Stimulated activated naive B cell treated with anti-CD40 and anti-IgM and Interleukin-4, amounts not matched to agents 10 μg/mL and 1 μg/mL and 100 μg/mL, for 72 hours (primary cell): ENCODE measurements around the gene RAB43.
"Not testable (repeated sequence)": the region's sequence is repeated elsewhere in the genome, so short reads cannot be mapped to it uniquely, and the experiment has no call there.

Experiments
- ATAC-seq, 2 donors: fragments of 150-1000 bp; cut with Tn5 transposase; replicated peaks; 2 replicates each; pipeline ENCODE4 v1.10.0; 2021; ENCODE audit warnings: moderate library complexity in 1 of 2
- DNase-seq: peaks from one replicate; pipeline ENCODE4 v3.0.0; 2021
- H3K27ac Mint-ChIP-seq: one replicate; pipeline ENCODE4 v1.8.0; 2022; ENCODE audit warnings: mild to moderate bottlenecking, mixed read lengths
- H3K27me3 Mint-ChIP-seq, 2 donors: one replicate each; pipeline ENCODE4 v1.8.0; 2022; ENCODE audit warnings: mixed read lengths in 2 of 2
- H3K36me3 Mint-ChIP-seq, 2 donors: one replicate each; pipeline ENCODE4 v1.8.0; 2022; ENCODE audit warnings: mixed read lengths in 2 of 2, mild to moderate bottlenecking in 1 of 2
- H3K4me1 Mint-ChIP-seq, 2 donors: one replicate each; pipeline ENCODE4 v1.8.0; 2022; ENCODE audit warnings: mixed read lengths in 2 of 2, mild to moderate bottlenecking in 1 of 2
- H3K4me3 Mint-ChIP-seq, 2 donors: one replicate each; pipeline ENCODE4 v1.8.0; 2022; ENCODE audit warnings: mild to moderate bottlenecking in 2 of 2, mixed read lengths in 2 of 2, moderate library complexity in 1 of 2
- H3K9me3 Mint-ChIP-seq, 2 donors: one replicate each; pipeline ENCODE4 v1.8.0; 2022; ENCODE audit warnings: mixed read lengths in 2 of 2, mild to moderate bottlenecking in 1 of 2

RAB43 gene

DNA sequence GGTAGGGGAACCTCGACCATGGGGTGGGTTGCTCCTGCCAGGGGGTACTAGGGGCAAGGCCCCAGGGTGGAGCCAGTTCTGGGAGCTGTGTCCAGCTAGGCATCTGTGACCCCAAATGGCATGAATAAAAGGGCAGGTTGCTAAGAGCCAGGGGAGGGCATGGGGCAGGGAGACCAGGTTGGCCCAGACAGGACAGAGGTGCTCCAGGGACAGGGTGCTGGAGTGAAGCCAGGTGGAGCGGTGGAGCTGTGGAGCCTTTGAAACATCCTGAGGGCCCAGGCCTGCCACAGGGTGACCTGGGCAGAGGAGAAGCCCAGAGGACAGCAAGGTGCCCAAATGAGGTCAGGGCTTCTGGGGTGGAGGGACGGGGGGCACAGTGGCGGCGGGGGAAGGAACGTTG lies 33.3 kb downstream of the RAB43 start:
- not testable (repeated sequence) for H3K4me1 Mint-ChIP-seq, H3K27me3 Mint-ChIP-seq, H3K36me3 Mint-ChIP-seq, DNase-seq, H3K27ac Mint-ChIP-seq, H3K4me3 Mint-ChIP-seq, H3K9me3 Mint-ChIP-seq
- ATAC-seq, result peak; percentile 13 to 21

DNA sequence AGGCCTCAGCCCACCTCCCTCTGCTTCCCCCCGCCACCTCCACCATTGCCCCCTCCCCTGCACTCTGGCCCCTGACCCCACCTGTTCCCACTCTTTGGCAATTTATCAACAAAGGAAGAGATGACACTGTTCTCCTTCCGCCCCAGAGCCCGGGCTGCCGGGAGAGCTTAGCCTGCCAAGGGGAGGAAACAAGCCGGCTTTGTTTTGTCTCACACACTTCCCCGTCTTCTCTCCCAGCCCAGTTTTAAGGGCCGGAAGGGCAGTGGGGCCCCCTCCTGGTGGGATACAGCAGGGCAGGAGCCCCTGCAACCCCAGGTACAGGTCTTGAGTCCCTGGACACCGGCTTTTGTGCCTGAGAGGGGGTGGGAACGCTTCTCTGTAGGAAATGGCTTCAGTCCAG lies 33.7 kb downstream of the RAB43 start:
- not testable (repeated sequence) for H3K4me3 Mint-ChIP-seq, H3K36me3 Mint-ChIP-seq, H3K9me3 Mint-ChIP-seq, DNase-seq, H3K4me1 Mint-ChIP-seq, H3K27me3 Mint-ChIP-seq, H3K27ac Mint-ChIP-seq
- peak; percentile 80 to 85 for ATAC-seq

DNA sequence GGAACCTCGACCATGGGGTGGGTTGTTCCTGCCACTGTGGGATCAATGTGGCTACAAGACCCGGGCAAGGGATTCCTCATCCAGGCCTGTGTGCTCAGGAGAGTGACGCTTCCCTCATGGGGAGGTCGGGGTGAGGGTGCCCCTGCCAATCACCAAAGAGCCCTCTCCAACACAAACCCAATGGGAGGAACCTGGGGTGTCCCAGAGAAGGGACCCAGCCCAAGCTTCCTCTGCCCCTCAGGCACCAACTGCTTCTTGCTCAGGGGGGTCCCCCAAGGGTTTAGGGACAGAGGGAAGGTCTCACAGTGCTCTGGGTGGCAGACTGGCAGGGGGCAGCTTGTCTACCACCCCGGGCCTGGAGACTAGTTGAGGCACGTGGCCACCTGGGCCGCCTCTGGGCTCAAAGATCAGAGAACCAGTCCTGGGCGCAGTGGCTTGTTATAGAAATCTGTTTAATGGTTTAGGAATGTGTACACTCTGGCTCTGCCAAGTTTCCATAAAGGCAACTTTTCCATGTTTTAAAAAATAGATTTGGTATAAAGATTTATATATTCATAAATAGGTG lies 34.4 kb downstream of the RAB43 start:
- Mint-ChIP-seq H3K27ac (no peak overlapping the region), H3K9me3 (no peaks in the 10 kb centered on the region), H3K4me1 (peaks cover 0 to 4% of the 10 kb centered on the region in 2 donors), H3K36me3 (peaks cover 0 to 1% of the 10 kb centered on the region in 2 donors), H3K27me3 (peaks cover 0 to 5% of the 10 kb centered on the region in 2 donors), H3K4me3 (no peak overlapping the region)
- no peak for DNase-seq
- ATAC-seq, result no peak

DNA sequence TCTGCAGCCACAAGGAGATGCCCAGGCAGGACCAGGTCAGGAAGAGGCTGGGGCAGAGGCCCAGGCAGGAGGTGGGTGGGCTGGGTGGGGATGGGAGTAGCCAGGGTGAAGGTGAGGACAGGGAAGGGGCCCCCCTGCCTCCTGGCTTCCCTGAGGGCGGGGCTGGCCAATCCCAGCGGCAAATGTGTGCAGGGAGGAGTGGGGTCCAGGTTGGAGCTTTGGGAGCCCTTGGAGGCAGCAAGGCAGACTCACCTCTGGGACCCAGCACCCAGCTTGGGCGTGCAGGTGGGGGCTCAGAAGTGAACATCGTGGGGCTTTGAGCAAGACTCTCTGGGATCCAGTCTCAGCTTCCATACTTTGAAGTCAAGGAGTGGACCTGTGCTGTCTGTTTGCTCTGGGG lies 35.8 kb downstream of the RAB43 start:
- DNase-seq, result no peak
- H3K9me3 Mint-ChIP-seq, result no peaks in the 10 kb centered on the region
- ATAC-seq, result no peak
- H3K27ac Mint-ChIP-seq, result no peak overlapping the region
- no peaks in the 10 kb centered on the region for H3K36me3 Mint-ChIP-seq
- no peak overlapping the region for H3K4me3 Mint-ChIP-seq
- H3K27me3 Mint-ChIP-seq, result peaks cover 0 to 5% of the 10 kb centered on the region in 2 donors
- H3K4me1 Mint-ChIP-seq, result peaks cover 1 to 4% of the 10 kb centered on the region in 2 donors

DNA sequence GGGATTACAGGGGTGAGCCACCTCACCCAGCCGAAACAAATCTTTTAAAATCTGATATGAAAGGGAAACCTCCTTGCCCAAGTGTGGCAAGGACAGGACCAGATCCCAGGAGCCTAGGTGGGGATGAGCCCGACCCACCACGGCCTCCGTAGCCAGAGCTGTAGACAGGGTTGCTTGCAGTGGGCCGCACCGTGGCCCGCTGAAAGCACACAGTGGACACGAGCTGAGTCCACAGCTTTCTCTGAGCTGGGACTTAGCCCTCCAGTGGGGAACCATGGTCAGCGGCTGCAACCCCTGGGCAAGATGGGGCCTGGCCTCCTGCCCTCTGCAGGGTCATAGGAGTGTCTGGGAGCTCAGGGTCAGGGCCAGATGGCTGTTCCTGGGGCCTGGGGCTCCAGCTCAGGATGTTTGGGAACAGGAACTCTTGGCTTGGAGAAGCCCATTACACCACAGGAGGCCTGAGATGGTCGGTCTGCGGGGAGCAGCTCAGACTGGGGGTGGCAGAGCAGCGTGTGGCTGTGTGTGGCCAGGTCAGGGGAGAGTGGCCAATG lies 36.4 kb downstream of the RAB43 start:
- Mint-ChIP-seq H3K27ac (no peak overlapping the region), H3K4me3 (no peak overlapping the region), H3K4me1 (peaks cover 1 to 4% of the 10 kb centered on the region in 2 donors), H3K36me3 (no peaks in the 10 kb centered on the region), H3K9me3 (no peaks in the 10 kb centered on the region), H3K27me3 (peaks cover 0 to 5% of the 10 kb centered on the region in 2 donors)
- no peak for DNase-seq
- ATAC-seq, result no peak

DNA sequence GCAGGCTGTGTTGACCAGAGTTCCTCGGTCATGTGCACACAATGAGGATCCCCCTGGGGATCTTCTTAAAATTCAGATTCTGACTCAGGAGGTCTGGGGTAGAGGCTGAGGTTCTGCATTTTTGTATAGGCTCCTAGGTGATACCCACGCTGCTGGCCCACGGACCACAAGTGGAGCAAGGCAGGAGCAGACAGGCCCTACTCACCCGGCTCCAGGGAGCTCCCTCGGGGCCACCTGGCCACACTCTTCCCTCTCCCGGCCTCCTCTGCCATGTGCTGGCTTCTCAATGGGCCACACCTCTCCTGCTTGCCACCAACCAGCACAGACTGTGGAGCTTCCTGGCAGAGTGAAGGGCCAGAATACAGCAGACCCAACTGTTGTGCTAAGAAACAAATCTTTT lies 37.1 kb downstream of the RAB43 start:
- H3K27me3 Mint-ChIP-seq, result peaks cover 0 to 5% of the 10 kb centered on the region in 2 donors
- no peaks in the 10 kb centered on the region for H3K36me3 Mint-ChIP-seq
- no peak overlapping the region for H3K4me3 Mint-ChIP-seq
- H3K27ac Mint-ChIP-seq, result no peak overlapping the region
- ATAC-seq (peak in 1 of 2 donors; percentile 53), DNase-seq (no peak)
- no peaks in the 10 kb centered on the region for H3K9me3 Mint-ChIP-seq
- peaks cover 1 to 4% of the 10 kb centered on the region in 2 donors for H3K4me1 Mint-ChIP-seq

DNA sequence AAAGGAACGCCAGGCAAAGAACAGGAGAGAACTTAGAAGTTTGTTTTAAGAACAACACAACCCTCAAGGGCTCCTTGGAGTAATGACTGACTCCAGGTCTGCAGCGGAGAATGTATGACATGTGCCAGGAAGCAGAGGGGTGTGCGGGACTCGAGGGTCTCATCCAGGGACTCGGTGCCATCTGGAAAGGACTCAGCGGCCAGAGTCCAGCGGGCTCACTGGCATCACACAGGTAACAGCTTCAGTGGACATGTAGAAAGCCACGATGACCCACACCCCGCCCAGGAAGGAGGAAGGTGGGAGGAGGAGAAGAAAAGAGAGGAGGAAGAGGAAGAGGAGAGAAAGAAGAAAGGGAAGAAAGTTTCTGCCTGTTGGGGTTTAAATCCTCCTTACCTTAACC lies 39.6 kb downstream of the RAB43 start:
- Mint-ChIP-seq H3K27me3 (peaks cover 0 to 5% of the 10 kb centered on the region in 2 donors), H3K4me1 (peaks cover 1 to 4% of the 10 kb centered on the region in 2 donors), H3K27ac (no peak overlapping the region), H3K4me3 (no peak overlapping the region), H3K36me3 (no peaks in the 10 kb centered on the region), H3K9me3 (no peaks in the 10 kb centered on the region)
- ATAC-seq (no peak), DNase-seq (no peak)

DNA sequence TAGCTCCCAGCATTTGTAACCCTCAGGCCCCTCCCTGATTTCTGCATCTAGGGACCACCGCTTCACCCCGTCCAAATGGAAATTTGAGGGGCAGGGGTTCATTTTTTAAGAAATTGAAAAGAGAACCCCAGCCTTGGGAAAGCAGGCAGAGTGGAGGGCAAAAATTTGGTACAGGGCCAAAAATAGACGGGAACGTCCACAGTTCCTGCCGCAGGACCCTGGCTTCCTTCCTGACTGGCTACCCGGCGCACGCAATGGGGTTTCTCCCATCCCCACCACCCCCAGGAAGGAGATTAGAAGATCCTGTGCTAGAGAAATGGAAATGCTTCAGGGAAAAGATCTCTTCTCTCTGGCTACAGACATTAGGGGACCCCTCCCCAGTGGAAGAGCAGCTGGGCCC lies 40.1 kb downstream of the RAB43 start:
- no peak overlapping the region for H3K4me3 Mint-ChIP-seq
- peaks cover 1 to 4% of the 10 kb centered on the region in 2 donors for H3K4me1 Mint-ChIP-seq
- no peak for DNase-seq
- H3K9me3 Mint-ChIP-seq, result no peaks in the 10 kb centered on the region
- no peaks in the 10 kb centered on the region for H3K36me3 Mint-ChIP-seq
- no peak overlapping the region for H3K27ac Mint-ChIP-seq
- no peak for ATAC-seq
- peaks cover 0 to 5% of the 10 kb centered on the region in 2 donors for H3K27me3 Mint-ChIP-seq

DNA sequence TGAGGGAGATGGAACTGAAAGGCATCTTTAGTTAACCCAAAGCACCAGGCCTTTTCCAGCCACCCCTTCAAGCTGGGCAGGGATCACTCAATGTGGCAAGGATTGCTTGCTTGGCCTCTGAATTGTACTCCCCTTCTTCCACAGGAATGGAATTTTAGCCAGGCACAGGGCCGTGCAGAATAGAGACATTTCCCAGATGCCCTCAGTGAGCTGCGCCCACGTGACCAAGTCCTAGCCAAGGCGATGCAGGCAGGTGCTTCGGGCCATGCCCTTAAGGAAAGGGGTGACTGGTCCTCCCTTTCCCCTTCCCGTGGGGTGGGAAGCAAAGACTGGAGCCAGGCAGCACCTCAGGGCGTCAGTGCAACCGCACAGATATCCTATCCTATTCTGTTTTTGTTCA lies 43.1 kb downstream of the RAB43 start:
- Mint-ChIP-seq H3K4me1 (peaks cover 0 to 1% of the 10 kb centered on the region in 2 donors), H3K36me3 (no peaks in the 10 kb centered on the region), H3K4me3 (no peak overlapping the region), H3K27me3 (no peaks in the 10 kb centered on the region), H3K9me3 (no peaks in the 10 kb centered on the region), H3K27ac (no peak overlapping the region)
- DNase-seq (no peak), ATAC-seq (no peak)

DNA sequence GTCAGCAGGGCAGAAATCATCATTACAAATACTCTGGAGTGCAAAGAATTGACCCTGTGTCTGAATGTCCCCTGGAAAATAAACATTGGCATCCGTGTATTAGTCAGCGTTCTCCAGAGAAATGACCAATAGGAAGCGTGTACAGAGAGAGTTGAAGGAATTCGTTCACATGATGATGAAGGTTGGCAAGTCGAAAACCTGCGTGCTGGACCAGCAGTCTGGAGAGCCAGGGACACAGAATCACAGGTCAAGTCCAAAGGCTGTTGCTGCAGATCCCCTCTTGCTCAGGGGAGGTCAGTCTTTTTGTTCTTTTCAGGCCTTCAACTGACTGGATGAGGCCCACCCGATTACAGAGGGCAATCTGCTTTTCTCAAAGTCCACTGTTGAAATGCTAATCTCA lies 44.4 kb downstream of the RAB43 start:
- Mint-ChIP-seq H3K4me1 (peaks cover 0 to 1% of the 10 kb centered on the region in 2 donors), H3K4me3 (no peak overlapping the region), H3K36me3 (no peaks in the 10 kb centered on the region), H3K27ac (no peak overlapping the region), H3K9me3 (no peaks in the 10 kb centered on the region), H3K27me3 (no peaks in the 10 kb centered on the region)
- DNase-seq (no peak), ATAC-seq (no peak)

DNA sequence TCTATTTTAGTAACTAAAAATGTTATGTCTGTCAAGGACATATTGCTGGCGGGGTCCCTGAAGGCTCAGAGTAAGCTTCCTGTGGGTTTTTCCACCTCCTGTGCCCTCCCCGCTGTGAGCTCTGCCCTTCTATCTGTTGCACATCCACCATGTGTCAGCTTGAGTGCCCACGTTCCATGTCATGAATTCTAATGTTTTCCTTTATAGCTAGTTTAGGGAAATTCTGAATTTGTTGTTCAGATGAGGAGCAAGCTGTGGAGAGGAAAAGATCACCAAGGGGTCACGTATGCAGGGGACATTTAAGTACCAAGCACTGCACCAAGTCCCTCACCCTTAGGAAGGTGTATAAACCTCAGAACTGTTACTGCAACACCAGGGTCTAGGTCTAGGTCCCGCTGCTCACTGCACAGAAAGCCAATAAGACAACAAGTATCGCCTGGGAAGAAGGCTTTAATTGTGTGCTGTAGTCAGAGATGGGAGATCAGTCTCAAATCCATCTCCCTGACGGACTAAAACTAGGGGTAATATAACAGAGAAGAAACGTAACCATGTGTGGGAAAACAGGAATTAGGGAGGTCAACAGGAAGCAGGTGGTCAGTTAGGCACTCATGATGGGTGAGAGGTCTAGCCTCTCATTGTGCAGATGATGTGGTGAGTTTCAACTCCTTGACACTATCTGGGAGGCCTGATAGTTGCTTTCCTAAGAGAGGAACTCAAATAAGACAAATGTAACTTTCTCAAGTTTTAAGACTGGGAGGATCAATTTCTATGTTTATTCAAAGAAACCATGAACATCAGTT lies 51.3 kb downstream of the RAB43 start:
- Mint-ChIP-seq H3K27ac (no peak overlapping the region), H3K4me3 (no peak overlapping the region), H3K9me3 (no peaks in the 10 kb centered on the region), H3K27me3 (peaks cover 14 to 23% of the 10 kb centered on the region in 2 donors), H3K36me3 (peaks cover 0 to 5% of the 10 kb centered on the region in 2 donors), H3K4me1 (peaks cover 8 to 13% of the 10 kb centered on the region in 2 donors)
- ATAC-seq (peak; percentile 7 to 32), DNase-seq (no peak)

DNA sequence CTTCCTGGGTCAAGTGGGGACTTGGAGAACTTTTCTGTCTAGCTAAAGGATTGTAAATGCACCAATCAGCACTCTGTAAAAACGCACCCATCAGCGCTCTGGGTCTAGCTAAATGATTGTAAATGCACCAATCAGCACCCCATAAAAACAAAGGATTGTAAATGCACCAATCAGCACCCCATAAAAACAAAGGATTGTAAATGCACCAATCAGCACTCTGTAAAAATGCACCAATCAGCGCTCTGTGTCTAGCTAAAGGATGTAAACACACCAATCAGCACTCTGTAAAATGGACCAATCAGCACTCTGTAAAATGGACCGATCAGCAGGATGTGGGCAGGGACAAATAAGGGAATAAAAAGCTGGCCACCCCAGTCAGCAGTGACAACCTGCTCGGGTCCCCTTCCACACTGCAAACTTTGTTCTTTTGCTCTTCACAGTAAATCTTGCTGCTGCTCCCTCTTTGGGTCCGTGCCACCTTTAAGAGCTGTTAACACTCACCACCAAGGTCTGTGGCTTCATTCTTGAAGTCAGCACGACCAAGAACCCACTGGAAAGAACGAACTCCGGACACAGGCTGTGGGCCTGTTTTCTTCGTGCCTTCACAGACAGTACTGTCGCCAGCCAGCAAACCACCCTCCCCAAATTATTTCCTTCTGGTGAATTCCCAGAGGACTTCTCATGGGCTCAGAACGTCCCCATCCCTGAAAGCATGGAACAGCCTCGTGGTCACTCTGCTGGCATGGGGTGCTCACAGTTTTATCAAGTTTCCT lies 52.1 kb downstream of the RAB43 start:
- H3K36me3 Mint-ChIP-seq, DNase-seq, H3K4me3 Mint-ChIP-seq, ATAC-seq, H3K9me3 Mint-ChIP-seq, H3K27ac Mint-ChIP-seq: not testable (repeated sequence)
- peaks cover 14 to 23% of the 10 kb centered on the region in 2 donors for H3K27me3 Mint-ChIP-seq
- peaks cover 8 to 13% of the 10 kb centered on the region in 2 donors for H3K4me1 Mint-ChIP-seq

DNA sequence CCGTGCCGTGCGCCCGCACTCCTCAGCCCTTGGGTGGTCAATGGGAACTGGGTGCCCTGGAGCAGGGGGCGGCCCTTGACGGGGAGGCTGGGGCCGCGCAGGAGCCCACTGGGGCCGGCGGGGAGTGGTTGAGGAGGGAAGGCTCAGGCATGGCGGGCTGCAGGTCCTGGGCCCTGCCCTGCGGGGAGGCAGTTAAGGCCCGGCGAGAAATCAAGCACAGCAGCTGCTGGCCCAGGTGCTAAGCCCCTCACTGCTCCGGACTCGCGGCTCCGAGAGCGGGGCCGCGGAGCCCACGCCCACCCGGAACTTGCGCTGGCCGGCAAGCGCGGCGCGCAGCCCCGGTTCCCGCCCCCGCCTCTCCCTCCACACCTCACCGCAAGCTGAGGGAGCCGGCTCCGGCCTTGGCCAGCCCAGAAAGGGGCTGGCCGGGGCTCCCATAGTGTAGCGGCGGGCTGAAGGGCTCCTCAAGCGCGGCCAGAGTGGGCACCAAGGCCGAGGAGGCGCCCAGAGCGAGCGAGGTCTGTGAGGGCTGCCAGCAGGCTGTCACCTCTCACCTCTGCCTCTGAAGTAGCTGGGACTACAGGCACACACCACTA lies 53.2 kb downstream of the RAB43 start:
- H3K27me3 Mint-ChIP-seq, result peaks cover 14 to 23% of the 10 kb centered on the region in 2 donors
- H3K27ac Mint-ChIP-seq, result no peak overlapping the region
- H3K4me1 Mint-ChIP-seq, result peaks cover 8 to 13% of the 10 kb centered on the region in 2 donors
- H3K9me3 Mint-ChIP-seq, result no peaks in the 10 kb centered on the region
- ATAC-seq, result peak; percentile 55 to 60
- peaks cover 0 to 5% of the 10 kb centered on the region in 2 donors for H3K36me3 Mint-ChIP-seq
- DNase-seq, result no peak
- H3K4me3 Mint-ChIP-seq, result peak overlapping the region; percentile 62 to 65

DNA sequence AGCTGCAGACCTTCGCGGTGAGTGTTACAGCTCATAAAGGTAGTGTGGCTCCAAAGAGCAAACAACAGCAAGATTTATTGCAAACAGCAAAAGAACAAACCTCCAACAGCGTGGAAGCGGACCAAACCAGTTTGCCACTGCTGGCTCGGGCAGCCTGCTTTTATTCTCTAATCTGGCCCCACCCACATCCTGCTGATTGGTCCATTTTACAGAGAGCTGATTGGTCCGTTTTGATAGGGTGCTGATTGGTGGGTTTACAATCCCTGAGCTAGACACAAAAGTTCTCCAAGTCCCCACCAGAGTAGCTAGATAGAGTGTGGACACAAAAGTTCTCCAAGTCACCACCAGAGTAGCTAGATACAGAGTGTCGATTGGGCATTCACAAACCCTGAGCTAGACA lies 53.9 kb downstream of the RAB43 start:
- H3K4me1 Mint-ChIP-seq, result peaks cover 8 to 13% of the 10 kb centered on the region in 2 donors
- not testable (repeated sequence) for H3K36me3 Mint-ChIP-seq, DNase-seq, H3K27ac Mint-ChIP-seq, H3K9me3 Mint-ChIP-seq
- H3K4me3 Mint-ChIP-seq, result peak overlapping the region; percentile 41 to 65
- peaks cover 18 to 27% of the 10 kb centered on the region in 2 donors for H3K27me3 Mint-ChIP-seq
- peak; percentile 12 to 27 for ATAC-seq
